PC-9 (cell line): ENCODE measurements around the gene PSMB3. TPM values are rescaled to one million over a fixed set of nuclear protein-coding genes. Genes with fewer than 3 reads are reported as not detected.

ENCODE experiments used
- BruUV-seq: library from RNA; stranded (reverse); fragments of 400-500 nt; replicated peaks from 2 replicates; lab custom pipeline; 2021; lab: Mats Ljungman, UMichigan
- CTCF ChIA-PET: fragments of 300-600 bp; sonication (Branson Sonifier 250); formaldehyde crosslinking; loops from one replicate; lab custom pipeline; 2022; ENCODE audit warnings: antibody characterized with exemption; lab: Charles Lee
- POLR2A ChIA-PET: fragments of 300-600 bp; sonication (Branson Sonifier 250); formaldehyde crosslinking; loops from one replicate; lab custom pipeline; 2022; ENCODE audit warnings: antibody characterized with exemption; ENCODE audit not compliant: unreplicated experiment; lab: Charles Lee
- DNase-seq, 2 experiments: peaks; one replicate each; pipeline versions ENCODE4 v3.0.0 to v3.0.0-alpha.2; 2015 to 2022; ENCODE audit warnings: mixed read lengths in 1 of 2
- H2AFZ ChIP-seq: fragments of 200-600 bp; sonication (generic); 2 replicates; pipeline ENCODE4 v1.8.1; 2017; ENCODE audit warnings: antibody characterized with exemption
- H3F3A ChIP-seq: fragments of 200-600 bp; sonication (generic); 2 replicates; pipeline ENCODE4 v1.8.1; 2017; ENCODE audit warnings: antibody characterized with exemption, mild to moderate bottlenecking, low read depth; ENCODE audit not compliant: insufficient read depth
- H3K27ac ChIP-seq: fragments of 200-600 bp; sonication (generic); 2 replicates; pipeline ENCODE4 v1.6.1; 2016; ENCODE audit warnings: mixed run types
- H3K27me3 ChIP-seq: fragments of 200-600 bp; sonication (generic); 2 replicates; pipeline ENCODE4 v1.6.1; 2016; ENCODE audit warnings: low read depth, mixed run types; ENCODE audit not compliant: insufficient read depth
- H3K36me3 ChIP-seq: fragments of 200-600 bp; sonication (generic); 2 replicates; pipeline ENCODE4 v1.6.1; 2016; ENCODE audit warnings: low read depth, mixed run types
- H3K4me1 ChIP-seq: fragments of 200-600 bp; sonication (generic); replicated peaks from 2 replicates; pipeline ENCODE4 v1.6.1; 2016; ENCODE audit warnings: mixed run types; ENCODE audit not compliant: insufficient read depth
- H3K4me2 ChIP-seq: fragments of 200-600 bp; sonication (generic); 2 replicates; pipeline ENCODE4 v1.6.1; 2017; ENCODE audit warnings: mixed run types
- H3K4me3 ChIP-seq: fragments of 200-600 bp; sonication (generic); 2 replicates; pipeline ENCODE4 v1.6.1; 2016; ENCODE audit warnings: mixed run types
- H3K79me2 ChIP-seq: fragments of 200-600 bp; sonication (generic); 2 replicates; pipeline ENCODE4 v1.6.1; 2017; ENCODE audit warnings: low read depth, mixed run types
- H3K9me2 ChIP-seq: fragments of 200-600 bp; sonication (generic); 2 replicates; pipeline ENCODE4 v1.8.1; 2017; ENCODE audit warnings: mild to moderate bottlenecking; ENCODE audit not compliant: insufficient read depth
- H3K9me3 ChIP-seq: fragments of 200-600 bp; sonication (generic); 2 replicates; pipeline ENCODE4 v1.8.1; 2016; ENCODE audit warnings: low read depth; ENCODE audit not compliant: insufficient read depth
- H4K20me1 ChIP-seq: fragments of 200-600 bp; sonication (generic); 2 replicates; pipeline ENCODE4 v1.8.1; 2017; ENCODE audit not compliant: insufficient read depth
- CTCF ChIP-seq: fragments of 200-600 bp; sonication (generic); conservative IDR thresholded peaks from 2 replicates; pipeline ENCODE4 v1.6.1; 2017; ENCODE audit warnings: mixed run types, antibody characterized with exemption, mild to moderate bottlenecking, moderate library complexity
- EZH2 ChIP-seq: fragments of 200-600 bp; sonication (generic); IDR thresholded peaks from 2 replicates; pipeline ENCODE4 v1.8.0; 2017; ENCODE audit warnings: antibody characterized with exemption, low read depth
- intact Hi-C: fragments of 100-400 bp; cut with micrococcal nuclease; formaldehyde crosslinking; loops from one replicate; pipeline ENCODE4 v1.10.0; 2022; ENCODE audit not compliant: unreplicated experiment
- total RNA-seq: library from RNA; stranded (reverse); gene quantifications from 2 replicates; pipeline ENCODE4 v1.2.3, GENCODE V29; 2021

Gene PSMB3
- total RNA-seq, 1 experiment from 2014 or later: 262 TPM

- Histone ChIP-seq H2AFZ (no peak overlapping the region), H3K36me3 (peaks cover 21% of the 10 kb centered on the region), H3K9me3 (no peaks in the 10 kb centered on the region), H3K4me1 (0 out of 2 replicates have a peak, but pooled peaks cover 6% of the 10 kb centered on the region), H3K9me2 (no peaks in the 10 kb centered on the region), H3K27ac (no peak overlapping the region), H3F3A (peaks cover 32% of the 10 kb centered on the region; the same call in 1 of the 2 replicates), H3K79me2 (peaks cover 36% of the 10 kb centered on the region), H3K4me3 (no peak overlapping the region), H3K4me2 (no peak overlapping the region), H3K27me3 (no peaks in the 10 kb centered on the region), H4K20me1 (peaks cover 34% of the 10 kb centered on the region)
- no TSS peak for BruUV-seq
- ChIA-PET CTCF (no interaction called here), POLR2A (interaction anchor here (0.6 kb wide), 1 partner anchor 143 kb away, joined by 4 read pairs; the partner anchor contains the start of gene RPL23)
- TF ChIP-seq CTCF (no peak), EZH2 (no peak)
- no peak for DNase-seq
- intact Hi-C loops: no loop called here
Measured at GRCh38 chr17:38710604-38710962, 42.0 kb upstream of the PSMB3 start.

GRCh38 chr17:38710985-38711384, 41.6 kb upstream of the PSMB3 start:
- Histone ChIP-seq H3K79me2 (peaks cover 32% of the 10 kb centered on the region), H3K9me2 (no peaks in the 10 kb centered on the region), H4K20me1 (peaks cover 34% of the 10 kb centered on the region), H3K36me3 (peaks cover 21% of the 10 kb centered on the region), H3K9me3 (no peaks in the 10 kb centered on the region), H3K27ac (no peak overlapping the region), H3K4me2 (no peak overlapping the region), H3K4me3 (no peak overlapping the region), H3F3A (peaks cover 32% of the 10 kb centered on the region; the same call in 1 of the 2 replicates), H3K27me3 (no peaks in the 10 kb centered on the region), H2AFZ (no peak overlapping the region), H3K4me1 (0 out of 2 replicates have a peak, but pooled peaks cover 6% of the 10 kb centered on the region)
- DNase-seq: no peak
- TF ChIP-seq CTCF (no peak), EZH2 (no peak)
- ChIA-PET POLR2A (interaction anchor here (0.6 kb wide), 1 partner anchor 143 kb away, joined by 4 read pairs; the partner anchor contains the start of gene RPL23), CTCF (no interaction called here)
- BruUV-seq: no TSS peak
- intact Hi-C loops: no loop called here

GRCh38 chr17:38711792-38712571, 40.6 kb upstream of the PSMB3 start:
- CTCF ChIA-PET: no interaction called here
- intact Hi-C loops: no loop called here
- Histone ChIP-seq H3K9me2 (no peaks in the 10 kb centered on the region), H3K36me3 (peaks cover 21% of the 10 kb centered on the region), H3K4me3 (no peak overlapping the region), H4K20me1 (peaks cover 25% of the 10 kb centered on the region), H2AFZ (no peak overlapping the region), H3K27ac (no peak overlapping the region), H3K27me3 (no peaks in the 10 kb centered on the region), H3K4me1 (0 out of 2 replicates have a peak, but pooled peaks cover 3% of the 10 kb centered on the region), H3K79me2 (peaks cover 22% of the 10 kb centered on the region), H3K4me2 (no peak overlapping the region), H3F3A (peaks cover 28% of the 10 kb centered on the region; the same call in 1 of the 2 replicates), H3K9me3 (no peaks in the 10 kb centered on the region)
- no peak for DNase-seq
- TF ChIP-seq CTCF (no peak), EZH2 (no peak)
- BruUV-seq: no TSS peak
- POLR2A ChIA-PET: no interaction called here
